Kidney epithelial cell (primary cell): Measurements from ENCODE around the gene IZUMO4. TPM values are rescaled to one million over a fixed set of nuclear protein-coding genes. Genes with fewer than 3 reads are reported as not detected.

Experiments used
- DNase-seq: peaks from one replicate; pipeline ENCODE4 v3.0.0-alpha.2; 2010; ENCODE audit warnings: low read depth
- H3K27me3 ChIP-seq: 2 replicates; pipeline ENCODE4 v1.6.0; 2011; ENCODE audit warnings: low read length; ENCODE audit not compliant: control insufficient read depth, insufficient read depth
- H3K36me3 ChIP-seq: 2 replicates; pipeline ENCODE4 v1.5.1; 2011; ENCODE audit warnings: low read length; ENCODE audit not compliant: control insufficient read depth, insufficient read depth
- H3K4me3 ChIP-seq: 2 replicates; pipeline ENCODE4 v1.5.1; 2011; ENCODE audit warnings: low read depth, mild to moderate bottlenecking, control low read depth, low read length
- total RNA-seq: library from RNA; depleted of rRNA; stranded (reverse); fragments of >200 nt; gene quantifications from 2 replicates; pipeline ENCODE4 v1.2.3, GENCODE V29; 2015
- TF ChIP-seq, protein P1 (sequence below): IDR thresholded peaks from 2 replicates; pipeline ENCODE4 v1.5.1; 2011; ENCODE audit warnings: mild to moderate bottlenecking, moderate library complexity, low read length, control low read depth, inconsistent platforms; ENCODE audit not compliant: insufficient read depth, poor library complexity, severe bottlenecking

Gene IZUMO4
- total RNA-seq, 1 donor from 2014 or later, result 3.8 TPM

- Histone ChIP-seq H3K36me3 (no peaks in the 10 kb centered on the region), H3K27me3 (no peaks in the 10 kb centered on the region), H3K4me3 (no peak overlapping the region)
- DNase-seq, result no peak
- TF ChIP-seq, protein P1, sequence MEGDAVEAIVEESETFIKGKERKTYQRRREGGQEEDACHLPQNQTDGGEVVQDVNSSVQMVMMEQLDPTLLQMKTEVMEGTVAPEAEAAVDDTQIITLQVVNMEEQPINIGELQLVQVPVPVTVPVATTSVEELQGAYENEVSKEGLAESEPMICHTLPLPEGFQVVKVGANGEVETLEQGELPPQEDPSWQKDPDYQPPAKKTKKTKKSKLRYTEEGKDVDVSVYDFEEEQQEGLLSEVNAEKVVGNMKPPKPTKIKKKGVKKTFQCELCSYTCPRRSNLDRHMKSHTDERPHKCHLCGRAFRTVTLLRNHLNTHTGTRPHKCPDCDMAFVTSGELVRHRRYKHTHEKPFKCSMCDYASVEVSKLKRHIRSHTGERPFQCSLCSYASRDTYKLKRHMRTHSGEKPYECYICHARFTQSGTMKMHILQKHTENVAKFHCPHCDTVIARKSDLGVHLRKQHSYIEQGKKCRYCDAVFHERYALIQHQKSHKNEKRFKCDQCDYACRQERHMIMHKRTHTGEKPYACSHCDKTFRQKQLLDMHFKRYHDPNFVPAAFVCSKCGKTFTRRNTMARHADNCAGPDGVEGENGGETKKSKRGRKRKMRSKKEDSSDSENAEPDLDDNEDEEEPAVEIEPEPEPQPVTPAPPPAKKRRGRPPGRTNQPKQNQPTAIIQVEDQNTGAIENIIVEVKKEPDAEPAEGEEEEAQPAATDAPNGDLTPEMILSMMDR, result no peak
These were observed 1.2 kb downstream of the IZUMO4 start for GRCh38 chr19:2097886-2098327.

DNA sequence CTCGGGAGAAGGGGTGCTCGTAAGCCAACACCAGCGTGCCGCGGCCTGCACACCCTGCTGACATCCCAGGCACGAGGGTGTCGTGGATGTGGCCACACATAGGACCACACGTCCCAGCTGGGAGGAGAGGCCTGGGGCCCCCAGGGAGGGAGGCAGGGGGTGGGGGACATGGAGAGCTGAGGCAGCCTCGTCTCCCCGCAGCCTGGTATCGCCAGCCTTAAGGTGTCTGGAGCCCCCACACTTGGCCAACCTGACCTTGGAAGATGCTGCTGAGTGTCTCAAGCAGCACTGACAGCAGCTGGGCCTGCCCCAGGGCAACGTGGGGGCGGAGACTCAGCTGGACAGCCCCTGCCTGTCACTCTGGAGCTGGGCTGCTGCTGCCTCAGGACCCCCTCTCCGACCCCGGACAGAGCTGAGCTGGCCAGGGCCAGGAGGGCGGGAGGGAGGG is 2.4 kb downstream of the IZUMO4 start:
- no peaks in the 10 kb centered on the region for H3K36me3 ChIP-seq
- DNase-seq, result no peak
- no peak overlapping the region for H3K4me3 ChIP-seq
- TF ChIP-seq, protein P1, result no peak
- no peaks in the 10 kb centered on the region for H3K27me3 ChIP-seq

DNA sequence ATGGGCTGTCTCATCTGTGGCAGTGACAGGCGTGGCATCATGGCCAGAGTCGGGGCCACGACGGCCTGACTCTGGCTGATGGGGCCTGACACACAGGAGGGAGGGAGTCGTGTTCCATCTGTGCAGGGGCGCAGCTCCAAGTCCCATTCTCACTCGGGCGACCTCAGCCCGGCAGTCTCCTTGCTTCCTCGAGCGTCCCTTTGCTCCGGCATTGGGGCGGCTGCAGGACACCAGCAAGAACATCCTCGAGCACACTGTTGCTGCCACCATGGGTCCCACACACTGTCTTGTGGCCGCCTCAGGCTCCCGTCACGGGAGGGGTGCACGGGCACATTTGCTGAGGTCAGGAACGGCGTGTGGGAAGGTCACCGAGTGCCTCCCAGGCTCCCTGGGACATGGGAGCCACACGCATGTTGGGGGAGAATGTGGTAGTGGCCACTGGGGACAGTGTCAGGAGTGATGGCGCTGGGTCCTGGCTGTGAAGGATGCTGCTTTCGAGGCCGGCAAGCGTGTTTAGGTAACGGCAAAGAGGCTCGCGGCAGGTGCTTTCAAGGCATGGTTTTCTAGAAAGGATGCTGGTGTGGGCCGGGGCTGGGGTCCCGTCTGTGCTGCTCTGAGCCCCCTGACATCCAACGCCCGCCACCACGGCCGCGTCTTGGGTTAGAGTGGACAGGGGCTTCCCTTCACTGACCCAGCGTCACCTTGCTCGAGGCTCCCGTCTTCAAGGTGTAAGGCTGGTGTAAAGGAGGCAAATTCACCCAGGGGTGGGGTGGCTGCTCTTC is 3.4 kb downstream of the IZUMO4 start:
- TF ChIP-seq, protein P1, result no peak
- no peaks in the 10 kb centered on the region for H3K36me3 ChIP-seq
- H3K4me3 ChIP-seq, result no peak overlapping the region
- no peaks in the 10 kb centered on the region for H3K27me3 ChIP-seq
- no peak for DNase-seq

GRCh38 chr19:2100719-2101061 is 4.0 kb downstream of the IZUMO4 start:
- no peak for DNase-seq
- TF ChIP-seq, protein P1, result no peak
- H3K36me3 ChIP-seq, result no peaks in the 10 kb centered on the region
- H3K4me3 ChIP-seq, result no peak overlapping the region
- no peaks in the 10 kb centered on the region for H3K27me3 ChIP-seq

DNA sequence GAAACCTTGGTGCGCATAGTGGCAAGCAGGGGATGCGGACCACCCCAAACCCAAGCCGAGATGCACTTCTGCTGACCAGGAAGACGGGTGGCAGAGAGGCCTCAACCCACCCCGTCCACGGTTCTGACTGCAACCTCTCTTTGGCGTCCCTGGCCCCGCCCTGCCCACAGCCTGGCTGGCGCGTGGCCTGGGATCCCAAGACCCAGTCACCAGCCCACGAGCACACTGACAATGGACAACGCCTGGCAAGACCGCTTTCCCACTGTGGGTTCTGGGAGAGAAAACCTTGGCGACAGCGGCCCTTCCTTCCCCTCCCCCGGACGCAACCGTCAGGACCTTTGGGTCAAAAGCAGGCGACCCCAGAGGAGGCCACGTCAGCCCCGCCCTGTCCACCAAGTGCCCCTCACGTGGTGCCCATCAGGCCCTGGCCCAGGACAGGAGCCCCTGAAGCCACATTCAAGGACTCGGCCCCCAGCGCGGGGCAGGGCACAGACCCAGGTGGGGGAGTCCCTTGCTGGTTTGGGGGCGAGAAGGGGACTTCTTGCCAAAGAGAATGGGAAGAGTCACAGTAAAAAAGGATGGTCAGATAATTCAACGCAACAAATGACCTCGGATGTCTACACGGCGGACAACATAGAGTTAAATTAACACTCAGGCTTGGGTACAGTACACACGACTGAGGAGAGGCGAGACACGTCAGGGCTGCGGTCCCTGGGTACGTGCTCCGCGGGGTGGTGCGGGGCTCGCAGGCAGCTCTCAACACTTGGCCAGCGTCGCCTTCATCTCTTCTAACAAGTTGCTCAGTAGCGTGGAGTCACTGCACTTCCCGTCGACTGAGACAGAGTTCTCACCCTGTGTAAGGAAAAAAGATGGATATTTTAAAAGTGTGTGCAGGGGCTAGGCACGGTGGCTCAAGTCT is 5.0 kb downstream of the IZUMO4 start:
- TF ChIP-seq, protein P1, result no peak
- Histone ChIP-seq H3K27me3 (no peaks in the 10 kb centered on the region), H3K36me3 (peaks cover 3% of the 10 kb centered on the region), H3K4me3 (no peak overlapping the region)
- DNase-seq, result no peak
